NCI-H1417 treated with DMSO at 0.1 percent for 48 hours (cell line): Measurements from ENCODE around the gene IGF1R.

Experiments used
- DNase-seq: peaks from one replicate; lab custom pipeline; 2025; lab: John Stamatoyannopoulos, UW

Gene IGF1R

DNA sequence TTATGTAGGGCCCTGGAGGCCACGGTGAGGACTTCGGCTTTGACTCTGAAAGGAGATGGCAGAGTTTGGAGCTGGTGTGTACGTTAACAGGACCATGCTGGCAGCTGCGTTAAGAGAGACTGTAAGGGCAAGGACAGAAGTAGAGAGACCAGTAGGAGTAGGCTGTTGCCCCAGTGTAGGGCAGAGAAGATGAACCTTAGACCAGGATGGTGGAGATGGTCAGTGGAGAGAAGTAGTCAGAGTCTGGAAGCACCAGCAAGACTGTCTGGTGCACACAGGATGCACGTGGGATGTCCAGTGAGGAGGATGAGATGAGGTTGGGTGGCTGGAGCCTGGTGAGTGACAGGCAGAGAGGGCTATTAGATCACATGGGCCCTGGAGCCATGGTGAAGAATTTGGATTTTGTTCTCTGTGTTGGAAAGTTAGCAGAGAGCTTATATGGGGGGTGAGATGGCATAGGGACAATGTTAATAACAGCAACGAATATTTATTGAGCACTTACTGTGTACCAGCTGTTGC is 150.1 kb downstream of the IGF1R start:
- no peak for DNase-seq

DNA sequence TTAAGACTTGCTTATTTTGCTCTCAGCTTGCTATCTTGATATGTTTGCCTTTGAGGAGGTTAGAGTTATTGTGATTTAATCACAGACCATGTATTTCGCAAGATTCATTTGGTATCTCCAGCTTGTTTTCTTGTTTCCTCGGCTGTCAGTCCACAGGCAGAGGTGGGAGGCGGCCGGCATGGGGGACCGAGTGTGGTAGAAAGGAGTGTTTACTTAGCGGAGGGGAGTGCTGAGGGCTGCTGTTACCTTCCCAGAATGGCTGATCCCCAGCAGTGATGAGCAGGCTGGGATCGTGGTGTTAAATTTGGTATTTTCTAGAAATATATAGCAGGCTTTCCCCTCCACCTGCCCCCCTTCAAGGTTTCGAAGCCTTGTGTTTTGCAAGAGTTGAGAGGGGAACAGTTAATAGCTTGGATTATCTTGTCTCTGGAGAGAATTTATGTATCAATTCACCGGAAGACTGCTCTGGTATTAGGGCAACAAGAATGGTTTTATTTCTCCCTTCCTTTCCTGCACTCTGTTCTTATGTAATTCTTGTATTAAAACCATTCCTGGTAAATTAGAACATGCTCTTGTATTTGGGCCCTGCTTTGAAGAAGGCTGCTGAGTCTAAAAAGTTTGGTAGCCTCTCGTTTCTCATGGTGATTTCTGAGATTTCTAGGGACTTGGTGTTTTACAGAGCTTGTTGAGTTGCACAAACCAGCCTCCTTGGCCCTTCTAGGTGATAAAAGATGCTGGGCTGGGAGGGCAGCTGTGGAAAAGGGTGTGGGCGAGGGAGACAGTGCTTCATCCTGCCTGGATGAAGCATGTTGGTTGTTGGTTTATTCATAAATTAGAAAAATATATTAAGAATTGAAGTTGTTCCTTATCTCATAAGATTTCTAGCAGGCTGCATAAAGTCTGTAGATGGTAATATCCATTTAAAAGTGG is 151.4 kb downstream of the IGF1R start:
- DNase-seq, result no peak

DNA sequence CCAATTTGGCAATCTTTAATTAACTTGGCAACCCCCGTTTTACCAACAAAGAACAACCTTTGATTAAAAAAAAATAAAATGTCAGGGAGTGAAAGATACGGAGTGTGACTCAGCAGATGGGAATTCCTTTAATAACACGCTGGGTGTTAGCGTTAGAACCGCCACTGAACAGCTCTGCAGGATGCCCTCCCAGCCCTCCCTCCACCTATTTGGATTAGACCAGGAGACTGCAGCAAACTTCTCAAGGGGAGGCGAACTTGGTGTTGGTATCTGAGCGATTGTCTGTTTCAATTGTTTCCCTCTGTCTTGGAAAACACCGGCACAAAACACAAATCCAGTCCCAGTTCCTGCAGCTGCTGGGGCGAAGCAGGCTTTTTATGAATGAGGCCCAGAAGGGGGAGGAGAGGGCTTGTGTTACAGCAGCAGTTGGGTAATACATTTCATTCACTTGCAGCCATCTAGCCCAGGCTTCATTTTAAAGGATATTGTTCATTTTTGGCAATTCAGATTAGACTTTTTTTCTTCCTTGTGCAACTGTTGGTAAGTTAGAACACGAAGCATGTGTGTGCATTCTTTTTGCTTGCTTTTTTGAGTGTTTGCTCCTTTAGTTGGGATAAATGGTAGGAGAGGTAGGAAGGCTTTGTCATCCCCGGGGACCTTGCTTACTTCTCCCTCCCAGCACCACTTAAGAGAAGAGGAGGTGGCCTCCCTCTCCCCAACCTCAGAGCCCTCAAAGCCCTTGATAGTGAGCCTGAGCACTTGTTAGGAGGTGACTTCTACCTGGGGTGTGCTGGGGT is 152.3 kb downstream of the IGF1R start:
- peak; percentile 68 for DNase-seq

DNA sequence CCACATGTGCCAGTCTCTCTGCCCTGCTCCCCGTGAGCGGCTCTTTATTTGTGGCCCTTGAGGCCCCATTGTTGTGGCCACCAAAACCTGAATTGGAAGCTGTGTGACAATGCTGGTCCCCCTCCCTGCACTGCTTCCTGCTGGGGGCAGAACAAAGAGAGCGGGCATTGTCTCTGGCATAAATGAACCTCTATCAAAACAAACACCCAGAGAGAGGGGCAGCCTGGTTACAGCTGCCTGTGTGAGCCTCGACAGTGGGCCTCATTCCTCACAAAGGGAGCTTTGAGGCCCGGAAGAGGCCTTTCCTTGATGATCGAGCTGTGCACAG is 152.9 kb downstream of the IGF1R start:
- peak; percentile 73 for DNase-seq

DNA sequence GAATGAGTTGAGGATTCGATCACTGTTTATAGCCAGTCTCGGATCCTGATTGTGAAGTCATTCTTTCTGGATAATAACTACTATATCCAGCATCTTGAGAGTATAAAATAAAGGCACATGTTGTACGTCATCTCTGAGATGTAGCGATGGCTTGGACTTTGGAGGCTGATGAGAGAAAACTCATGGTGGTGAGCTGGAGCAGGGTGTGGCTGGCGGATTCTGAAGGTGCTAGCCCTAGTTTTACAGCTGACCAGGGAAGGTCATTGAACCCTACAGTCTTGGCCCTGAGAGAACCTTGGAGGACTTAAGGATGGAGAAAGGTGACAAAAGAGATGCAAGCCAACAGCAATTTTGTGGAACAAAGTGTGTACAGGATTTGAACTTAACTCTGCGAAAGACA is 153.8 kb downstream of the IGF1R start:
- DNase-seq, result no peak

DNA sequence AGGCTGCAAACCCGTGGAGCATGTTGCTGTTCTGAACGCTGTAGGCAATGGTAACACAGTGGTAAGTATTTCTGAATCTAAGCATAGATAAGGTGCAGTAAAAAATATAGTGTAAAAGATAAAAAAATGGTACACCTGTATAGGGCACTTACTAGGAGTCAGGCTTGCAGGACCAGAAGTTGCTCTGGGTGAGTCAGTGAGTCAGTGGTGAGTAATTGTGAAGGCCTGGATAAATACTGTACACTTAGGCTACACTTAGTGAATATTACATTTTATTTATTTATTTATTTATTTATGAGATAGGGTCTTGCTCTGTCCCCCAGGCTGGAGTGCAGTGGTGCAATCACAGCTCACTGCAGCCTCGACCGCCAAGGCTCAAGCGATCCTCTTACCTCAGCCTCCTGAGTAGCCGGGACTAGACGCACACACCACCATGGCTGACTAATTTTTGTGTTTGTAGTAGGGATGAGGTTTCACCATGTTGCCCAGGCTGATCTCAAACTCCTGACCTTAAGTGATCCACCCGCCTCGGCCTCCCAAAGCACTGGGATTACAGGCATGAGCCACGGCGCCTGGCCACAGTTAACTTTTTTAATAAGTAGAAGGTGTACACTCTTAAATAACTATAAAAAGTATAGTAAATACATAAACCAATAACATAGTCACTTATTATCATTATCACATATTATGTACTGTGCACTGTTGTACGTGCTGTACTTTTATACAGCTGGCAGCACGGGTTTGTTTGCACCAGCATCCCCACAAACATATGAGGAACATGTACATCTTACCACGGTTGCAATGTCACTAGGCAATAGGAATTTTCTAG is 155.1 kb downstream of the IGF1R start:
- no peak for DNase-seq

DNA sequence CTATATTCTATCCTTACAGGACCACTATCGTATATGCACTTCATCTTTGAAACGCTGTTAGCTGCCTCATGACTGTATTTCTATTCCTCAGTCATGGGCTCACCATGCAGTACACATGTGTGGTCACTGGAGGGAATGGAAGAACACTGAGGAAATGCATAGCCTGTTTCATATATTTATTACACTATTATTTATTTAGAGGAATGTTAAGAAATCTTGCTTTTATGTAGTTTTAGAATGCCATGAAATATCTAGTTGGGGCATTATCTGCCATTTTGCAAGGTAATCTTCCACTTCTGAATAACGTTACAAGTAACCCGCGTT is 155.7 kb downstream of the IGF1R start:
- no peak for DNase-seq

DNA sequence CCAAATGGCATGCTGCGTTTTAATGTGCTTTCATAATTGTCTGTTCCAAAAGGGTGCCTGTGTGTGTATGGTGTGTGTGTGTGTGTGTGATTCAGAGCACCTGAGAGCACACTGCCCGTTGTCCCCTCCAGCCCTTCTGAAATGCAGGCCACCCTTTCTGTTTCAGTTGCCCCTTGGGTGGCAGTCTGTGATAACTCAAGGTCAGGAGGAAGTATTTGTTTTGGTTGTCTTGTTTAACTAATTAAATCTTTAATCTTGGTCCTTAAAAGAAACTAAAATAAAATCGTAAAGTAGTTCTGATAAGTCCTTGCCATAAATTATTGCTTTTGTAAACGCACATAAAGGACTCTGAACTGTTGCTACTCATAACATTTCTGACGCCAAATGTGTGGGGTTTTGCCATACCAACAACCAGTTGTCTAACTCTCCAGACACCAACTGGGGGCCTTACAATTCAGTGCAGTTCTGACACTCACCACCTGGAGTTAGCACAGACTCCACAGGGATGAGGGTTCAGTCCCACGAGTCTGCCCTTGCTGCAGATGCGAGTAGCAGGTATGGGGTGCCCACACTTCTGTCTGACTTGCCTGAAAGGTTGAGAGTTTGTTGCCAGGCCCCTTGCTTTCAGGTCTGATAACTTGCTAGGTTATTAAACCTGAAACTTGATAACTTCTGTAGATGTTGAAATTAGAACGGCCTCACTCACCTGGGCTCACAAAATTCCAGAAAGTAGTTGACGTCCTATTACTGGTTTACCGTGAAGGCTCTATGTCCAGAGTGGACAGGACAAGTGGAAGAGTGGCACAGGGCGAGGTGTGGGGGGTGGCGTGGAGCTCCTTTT is 157.3 kb downstream of the IGF1R start:
- DNase-seq, result no peak

DNA sequence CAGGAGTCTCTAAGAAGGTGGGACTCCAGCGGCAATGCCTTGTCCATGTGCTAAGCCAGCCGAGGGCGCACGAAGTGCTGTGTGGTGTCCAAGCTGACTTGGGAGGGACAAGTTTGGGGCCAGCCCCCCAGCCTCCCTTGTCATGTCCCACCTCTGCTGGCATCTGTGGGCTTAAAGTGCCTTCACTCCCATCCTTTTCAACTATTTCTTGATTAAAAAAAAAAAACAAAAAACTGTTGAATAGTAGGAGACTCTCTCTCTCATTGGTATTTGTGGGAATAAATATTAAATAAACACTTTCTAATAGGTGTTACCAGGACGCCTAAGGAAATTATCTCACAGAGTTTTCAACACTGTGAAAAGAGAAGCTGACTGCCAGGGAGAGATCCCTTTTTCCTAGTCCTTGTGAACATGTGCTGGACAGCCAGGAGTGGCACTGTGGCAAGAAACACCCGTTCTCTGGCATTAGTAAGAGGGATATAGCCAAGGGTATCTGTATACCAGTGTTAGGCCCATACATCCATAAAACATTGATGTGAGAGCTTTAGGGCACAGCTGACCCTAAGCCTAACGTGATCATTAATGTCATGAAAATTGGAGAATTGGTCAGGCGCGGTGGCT is 158.0 kb downstream of the IGF1R start:
- no peak for DNase-seq

DNA sequence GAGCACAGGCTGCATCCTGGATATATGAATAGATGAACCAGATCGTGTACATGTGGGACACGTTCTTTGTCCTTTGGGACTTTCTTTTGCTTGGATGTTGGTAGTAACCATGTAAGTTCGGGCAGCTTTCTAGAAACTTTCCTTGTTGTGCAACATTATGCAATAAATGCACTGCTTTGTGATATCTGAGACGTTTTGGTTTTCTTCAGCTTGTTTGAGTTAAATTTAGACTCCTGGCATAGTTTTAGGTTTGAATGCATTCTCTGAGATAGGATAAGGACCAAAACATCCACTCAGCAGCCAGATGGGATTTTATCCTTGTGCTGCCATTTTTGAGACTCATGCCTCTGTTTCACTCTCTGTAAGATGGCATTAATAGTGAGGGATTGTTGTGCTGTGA is 158.9 kb downstream of the IGF1R start:
- no peak for DNase-seq

DNA sequence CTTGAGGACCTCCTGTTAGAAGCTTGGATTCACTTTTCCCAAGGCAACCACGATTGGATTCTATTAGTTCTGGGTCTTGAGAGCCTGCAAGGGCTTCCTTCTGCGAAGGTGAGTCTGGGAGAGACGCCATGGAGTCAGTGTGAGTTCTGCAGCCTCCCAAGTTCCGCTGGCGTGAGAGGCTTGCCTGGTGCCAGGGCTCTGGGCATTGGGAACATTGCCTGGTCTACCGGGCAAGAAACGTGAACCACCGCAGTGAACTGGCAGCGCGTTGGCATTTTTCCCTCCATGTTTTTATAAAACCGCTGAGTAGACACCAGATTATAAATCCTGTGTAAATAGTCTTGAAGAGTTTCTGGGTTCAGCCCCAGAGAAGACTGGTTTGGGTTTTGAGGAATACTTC is 160.9 kb downstream of the IGF1R start:
- no peak for DNase-seq

DNA sequence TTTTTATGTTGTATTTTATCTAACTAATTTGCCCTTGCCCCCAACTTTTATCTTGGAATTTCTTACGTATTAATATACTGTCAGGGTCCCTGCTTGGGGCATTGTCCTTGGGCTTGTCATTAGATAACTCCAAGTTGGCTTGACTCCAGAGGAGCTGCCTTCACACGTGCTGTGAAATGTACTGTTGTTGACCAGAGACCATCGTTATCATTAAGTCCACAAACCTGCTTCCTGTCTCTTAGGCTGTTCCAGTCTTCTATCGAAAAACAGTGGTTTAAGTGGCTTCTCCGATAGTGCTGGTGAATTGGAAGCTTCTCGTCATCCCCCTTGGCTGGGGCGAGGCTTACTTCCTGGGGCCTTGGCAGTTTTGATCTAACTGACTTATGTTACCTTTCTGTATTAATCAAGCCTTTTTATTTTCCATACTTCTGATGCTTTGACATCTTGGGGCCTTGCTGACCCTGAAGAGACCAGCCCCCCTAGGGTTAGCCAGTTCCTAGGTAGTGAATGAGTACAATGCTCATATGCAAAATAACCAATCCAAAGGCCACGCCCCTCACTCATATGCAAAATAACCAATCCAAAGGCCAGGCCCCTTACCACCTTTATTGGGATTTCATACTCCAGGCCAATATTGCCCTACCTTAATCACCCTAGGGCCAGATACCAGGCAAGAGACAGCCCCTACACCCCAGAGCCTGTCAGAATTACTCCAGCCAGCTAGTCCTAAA is 164.5 kb downstream of the IGF1R start:
- DNase-seq, result no peak

DNA sequence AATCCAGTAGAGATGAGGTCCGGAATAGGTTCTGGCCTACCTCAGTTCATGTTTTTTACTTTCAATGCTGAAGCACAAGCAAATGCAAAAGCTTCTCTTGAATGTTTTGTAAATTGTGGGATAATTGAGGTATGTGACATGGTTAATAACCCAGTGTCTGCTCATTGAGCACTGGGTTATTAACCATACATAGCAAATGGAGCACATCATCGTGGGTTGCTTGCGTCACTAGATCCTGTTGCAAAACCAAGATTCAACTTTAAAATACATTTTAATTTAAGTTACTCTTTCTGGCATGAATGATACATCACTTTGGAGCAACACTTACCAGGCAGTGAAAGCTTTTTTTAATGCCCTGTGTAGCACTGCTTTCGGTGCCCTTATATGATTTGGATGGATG is 165.6 kb downstream of the IGF1R start:
- DNase-seq, result no peak

DNA sequence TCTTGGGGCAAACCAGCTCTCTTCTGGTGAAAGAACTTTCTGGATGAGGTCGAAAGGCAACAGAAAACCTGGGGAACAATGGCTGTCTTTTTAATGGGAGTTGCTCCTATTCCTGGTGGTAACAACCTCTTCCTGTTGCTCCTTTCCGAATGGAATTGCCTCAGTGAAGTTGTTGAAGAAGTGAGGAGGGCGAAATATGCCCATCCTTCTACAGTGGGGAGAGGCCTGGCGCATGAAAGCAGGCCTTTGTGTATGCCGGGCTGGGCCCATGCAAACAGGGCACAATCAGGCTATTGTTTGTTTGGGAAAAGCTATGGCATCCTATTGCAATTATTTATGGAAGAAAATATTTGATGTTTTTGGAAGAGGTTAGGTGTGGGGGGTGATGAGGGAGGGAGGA is 166.9 kb downstream of the IGF1R start:
- no peak for DNase-seq

DNA sequence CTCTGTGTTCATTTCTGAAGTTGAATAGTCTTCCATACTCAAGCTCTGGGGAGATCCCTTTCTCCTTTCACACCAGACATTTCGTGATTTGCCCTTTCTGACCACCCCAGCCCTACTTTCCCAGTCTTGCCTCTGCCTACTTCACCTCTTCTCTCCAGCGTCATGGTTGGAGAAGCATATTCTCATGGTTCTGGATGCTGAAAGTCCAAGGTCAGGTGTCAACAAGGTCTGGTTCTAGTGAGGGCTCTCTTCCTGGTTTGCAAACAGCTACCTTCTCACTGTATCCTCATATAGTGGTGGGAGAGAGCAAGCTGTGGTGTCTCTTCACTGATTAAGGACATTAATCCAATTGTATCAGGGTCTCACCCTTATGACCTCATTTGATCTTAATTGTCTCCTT is 169.4 kb downstream of the IGF1R start:
- no peak for DNase-seq

DNA sequence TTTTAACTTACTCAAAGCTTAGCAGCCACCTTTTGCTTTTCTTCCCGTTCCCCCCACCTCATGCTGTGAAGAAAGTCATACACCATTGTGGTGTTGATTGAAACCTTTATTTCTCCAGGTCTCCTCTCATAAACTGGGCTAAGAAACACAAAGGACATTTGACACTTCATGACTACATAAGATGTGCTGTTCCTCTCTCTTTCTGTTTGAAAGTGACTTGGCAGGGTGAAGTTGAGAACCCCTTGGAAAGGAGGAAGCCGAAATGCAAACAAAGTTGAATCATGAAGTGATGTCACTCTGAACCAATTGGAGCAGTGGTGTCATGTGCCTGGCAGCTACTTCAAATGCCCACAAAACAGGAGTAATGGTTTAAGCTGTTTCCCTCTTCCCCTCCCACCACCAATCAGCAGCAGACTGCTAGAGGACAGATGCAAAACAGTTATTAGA is 174.7 kb downstream of the IGF1R start:
- no peak for DNase-seq

DNA sequence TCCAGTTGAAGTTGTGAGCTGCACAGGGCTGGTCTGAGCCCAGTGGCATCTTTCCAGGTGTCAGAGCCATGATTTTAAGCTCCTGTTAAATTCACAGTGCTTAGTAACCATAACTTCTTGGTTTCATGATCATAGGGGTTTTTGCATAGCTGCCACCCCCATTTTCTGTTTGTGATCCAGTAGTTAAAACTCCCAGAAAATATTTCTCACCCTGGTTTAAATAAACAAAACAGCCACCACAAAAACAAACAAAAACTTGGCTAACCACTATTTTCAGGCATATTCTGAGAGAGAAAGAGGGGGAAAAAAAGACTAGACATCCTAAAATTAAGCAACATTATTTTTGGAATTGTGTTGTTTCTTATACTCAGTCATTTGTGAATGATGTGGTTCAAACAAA is 175.3 kb downstream of the IGF1R start:
- DNase-seq, result no peak

DNA sequence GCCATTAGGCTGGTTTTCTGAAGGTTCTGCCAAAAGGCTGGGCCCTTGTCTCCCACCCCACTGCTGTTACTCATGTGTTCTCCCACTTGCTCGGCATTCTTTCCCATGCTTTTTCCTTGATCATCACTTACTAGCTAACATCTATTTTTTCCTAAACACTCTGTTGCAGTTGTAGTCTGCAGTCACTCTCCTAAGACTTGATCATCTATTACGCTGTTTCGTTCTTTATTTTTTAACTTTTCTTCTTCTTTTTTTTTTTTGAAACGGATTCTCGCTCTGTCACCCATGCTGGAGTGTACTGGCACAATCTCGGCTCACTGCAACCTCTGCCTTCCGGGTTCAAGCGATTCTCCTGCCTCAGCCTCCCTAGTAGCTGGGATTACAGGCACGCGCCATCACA is 176.3 kb downstream of the IGF1R start:
- DNase-seq, result no peak

DNA sequence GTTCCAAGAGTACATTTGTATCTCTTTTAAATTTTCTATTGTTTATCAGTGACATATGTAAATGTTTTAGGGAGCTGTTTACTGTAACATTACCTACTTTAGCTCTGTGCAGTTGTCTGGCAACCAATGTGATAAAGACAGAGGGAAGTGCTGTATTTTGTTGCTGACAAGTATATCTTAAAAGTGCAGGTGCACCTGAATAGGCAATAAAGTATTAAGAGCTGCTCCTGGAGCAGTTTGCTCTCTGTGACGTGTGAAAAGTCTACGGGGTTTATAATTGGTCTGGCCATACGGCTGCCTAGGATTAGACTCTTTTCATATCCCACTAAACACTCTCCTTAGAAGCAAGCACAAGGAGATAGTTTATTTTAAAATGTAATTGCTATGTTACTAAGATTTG is 178.3 kb downstream of the IGF1R start:
- no peak for DNase-seq

DNA sequence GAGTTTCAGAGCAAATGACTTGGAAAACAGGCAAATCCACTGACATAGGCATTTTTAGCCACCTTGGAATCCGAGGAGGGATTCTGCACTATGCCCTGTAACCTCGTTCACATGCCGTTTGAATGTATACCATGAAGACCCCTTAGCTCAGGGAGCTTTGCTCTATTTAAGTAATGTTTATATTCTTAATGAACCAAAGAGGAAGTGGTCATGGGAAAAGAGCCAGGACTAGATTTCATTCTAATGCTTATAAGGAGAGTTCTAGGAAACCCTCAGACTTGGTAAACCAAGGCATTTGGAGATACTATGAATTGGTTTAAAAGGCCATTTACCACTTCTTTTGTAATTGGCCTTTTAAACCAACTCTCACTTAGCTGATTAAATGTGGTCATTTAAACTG is 178.9 kb downstream of the IGF1R start:
- no peak for DNase-seq
